ENCODE results near the gene RBMS2.

RBMS2 gene

DNA sequence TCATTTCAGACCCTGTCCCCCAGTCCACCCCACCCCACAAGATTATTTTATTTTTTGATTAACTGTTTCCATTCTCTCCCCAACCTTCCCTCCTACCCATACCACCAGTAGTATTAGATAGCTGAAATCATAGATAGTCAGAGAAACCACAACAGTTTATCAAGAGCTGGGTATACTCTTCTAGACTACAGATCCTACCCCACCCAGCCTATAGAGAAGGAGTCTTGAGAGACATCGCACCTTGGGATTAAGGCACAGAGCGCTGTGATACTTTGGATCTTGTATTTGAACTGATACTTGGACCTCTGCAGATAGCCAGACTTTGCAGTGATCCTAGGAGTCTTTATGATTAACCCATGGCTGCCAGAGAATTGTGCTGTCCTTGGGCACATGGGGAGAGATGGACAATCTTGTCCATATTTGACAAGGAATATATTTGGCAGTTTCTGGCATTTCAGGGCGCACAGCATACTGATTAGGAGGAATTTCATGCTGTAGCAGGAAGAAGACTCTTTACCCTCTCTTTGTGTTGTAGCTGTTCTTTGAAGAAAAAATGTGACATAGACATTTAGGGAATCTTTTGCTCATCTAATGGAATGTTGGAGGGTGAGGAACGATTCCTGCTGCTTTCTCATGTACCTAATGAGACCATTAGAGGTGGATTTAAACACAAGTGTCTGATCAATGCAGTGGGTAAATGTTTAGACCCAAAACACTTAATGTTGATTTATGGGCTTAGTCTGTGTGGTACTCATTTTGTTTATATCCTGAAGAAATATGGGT lies 982 bp downstream of the RBMS2 start:
- TF ChIP-seq, protein P1, sequence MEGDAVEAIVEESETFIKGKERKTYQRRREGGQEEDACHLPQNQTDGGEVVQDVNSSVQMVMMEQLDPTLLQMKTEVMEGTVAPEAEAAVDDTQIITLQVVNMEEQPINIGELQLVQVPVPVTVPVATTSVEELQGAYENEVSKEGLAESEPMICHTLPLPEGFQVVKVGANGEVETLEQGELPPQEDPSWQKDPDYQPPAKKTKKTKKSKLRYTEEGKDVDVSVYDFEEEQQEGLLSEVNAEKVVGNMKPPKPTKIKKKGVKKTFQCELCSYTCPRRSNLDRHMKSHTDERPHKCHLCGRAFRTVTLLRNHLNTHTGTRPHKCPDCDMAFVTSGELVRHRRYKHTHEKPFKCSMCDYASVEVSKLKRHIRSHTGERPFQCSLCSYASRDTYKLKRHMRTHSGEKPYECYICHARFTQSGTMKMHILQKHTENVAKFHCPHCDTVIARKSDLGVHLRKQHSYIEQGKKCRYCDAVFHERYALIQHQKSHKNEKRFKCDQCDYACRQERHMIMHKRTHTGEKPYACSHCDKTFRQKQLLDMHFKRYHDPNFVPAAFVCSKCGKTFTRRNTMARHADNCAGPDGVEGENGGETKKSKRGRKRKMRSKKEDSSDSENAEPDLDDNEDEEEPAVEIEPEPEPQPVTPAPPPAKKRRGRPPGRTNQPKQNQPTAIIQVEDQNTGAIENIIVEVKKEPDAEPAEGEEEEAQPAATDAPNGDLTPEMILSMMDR (IDR thresholded peaks at IDR 0.05; ENCODE audit: insufficient read depth, low read length, poor library complexity, severe bottlenecking) = no peak
- no peak for DNase-seq (ENCODE audit: extremely low read depth, insufficient read length)
- Histone ChIP-seq H3K36me3 (ENCODE audit: control insufficient read depth, insufficient read depth, low read length) (no peaks in the 10 kb centered on the region), H3K4me3 (replicated peaks; ENCODE audit: low read depth, low read length) (peak overlapping the region; percentile 55; the same call in 1 of the 2 replicates), H3K27me3 (replicated peaks; ENCODE audit: control insufficient read depth, insufficient read depth, low read length) (no peaks in the 10 kb centered on the region)

DNA sequence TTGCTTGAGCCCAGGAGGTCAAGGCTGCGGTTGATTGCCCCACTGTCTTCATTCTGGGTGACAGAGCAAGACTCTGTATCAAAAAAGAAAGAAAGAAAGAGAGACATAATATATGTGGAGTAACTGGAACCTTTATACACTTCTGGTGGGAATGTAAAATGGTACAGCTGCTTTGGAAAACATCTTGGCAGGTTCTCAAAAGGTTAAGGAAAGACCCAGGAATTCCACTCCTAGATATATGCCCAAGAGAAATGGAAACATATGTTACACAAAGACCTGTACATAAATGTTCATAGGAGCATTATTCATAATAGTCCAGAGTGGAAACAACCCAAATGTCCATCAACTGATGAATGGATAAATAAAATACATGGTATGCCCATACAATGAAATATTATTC lies 7.2 kb downstream of the RBMS2 start:
- TF ChIP-seq, protein P1 (IDR thresholded peaks at IDR 0.05; ENCODE audit: insufficient read depth, low read length, poor library complexity, severe bottlenecking) = no peak
- no peaks in the 10 kb centered on the region for H3K36me3 ChIP-seq (ENCODE audit: control insufficient read depth, insufficient read depth, low read length)
- no peak overlapping the region for H3K4me3 ChIP-seq (replicated peaks; ENCODE audit: low read depth, low read length)
- DNase-seq (ENCODE audit: extremely low read depth, insufficient read length) = no peak
- H3K27me3 ChIP-seq (replicated peaks; ENCODE audit: control insufficient read depth, insufficient read depth, low read length) = no peaks in the 10 kb centered on the region

DNA sequence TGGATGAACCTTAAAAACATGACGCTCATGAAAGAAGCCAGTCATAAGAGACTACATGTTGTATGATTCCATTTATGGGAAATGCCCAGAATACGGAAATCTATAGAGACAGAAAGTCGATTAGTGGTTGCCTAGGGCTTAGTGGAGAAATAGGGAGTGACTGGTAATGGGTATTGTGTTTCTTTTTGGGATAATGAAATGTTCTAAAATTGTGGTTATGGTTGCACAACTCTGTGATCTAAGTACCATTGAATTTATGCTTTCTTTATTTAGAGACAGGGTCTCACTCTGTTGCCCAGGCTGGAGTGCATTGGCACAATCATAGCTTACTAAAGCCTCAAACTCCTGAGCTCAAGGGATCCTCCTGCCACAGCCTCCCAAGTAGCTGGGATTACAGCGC lies 8.0 kb downstream of the RBMS2 start:
- Histone ChIP-seq H3K36me3 (ENCODE audit: control insufficient read depth, insufficient read depth, low read length) (no peaks in the 10 kb centered on the region), H3K4me3 (replicated peaks; ENCODE audit: low read depth, low read length) (no peak overlapping the region), H3K27me3 (replicated peaks; ENCODE audit: control insufficient read depth, insufficient read depth, low read length) (no peaks in the 10 kb centered on the region)
- no peak for DNase-seq (ENCODE audit: extremely low read depth, insufficient read length)
- TF ChIP-seq, protein P1 (IDR thresholded peaks at IDR 0.05; ENCODE audit: insufficient read depth, low read length, poor library complexity, severe bottlenecking) = no peak

DNA sequence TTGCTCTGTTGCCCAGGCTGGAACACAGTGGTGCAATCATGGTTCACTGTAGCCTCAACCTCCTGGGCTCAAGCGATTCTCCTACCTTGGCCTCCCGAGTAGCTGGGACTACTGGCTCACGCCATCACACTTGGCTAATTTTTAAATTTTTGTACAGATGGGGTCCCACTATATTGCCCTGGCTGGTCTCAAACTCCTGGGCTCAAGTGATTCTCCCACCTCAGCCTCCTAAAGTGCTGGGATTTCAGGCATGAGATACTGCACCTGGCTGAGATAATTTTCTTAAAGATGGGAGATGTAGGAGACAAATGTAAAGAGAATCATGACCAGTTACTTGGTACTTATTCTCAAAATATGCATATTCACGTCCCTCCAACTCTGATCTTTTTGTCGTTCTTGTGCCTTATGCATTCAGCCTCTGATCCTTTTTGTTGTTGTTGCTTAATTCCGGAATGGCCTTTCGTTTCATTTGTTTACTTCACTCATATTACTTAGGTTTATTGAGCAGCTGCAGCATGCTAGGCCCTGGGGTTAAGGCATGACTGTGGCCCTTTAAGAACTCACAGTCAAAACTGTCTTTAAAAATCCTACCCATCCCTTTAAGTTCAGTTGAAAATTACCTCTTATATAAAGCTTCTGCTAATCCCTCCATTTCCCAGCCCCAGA lies 8.9 kb downstream of the RBMS2 start:
- no peak overlapping the region for H3K4me3 ChIP-seq (replicated peaks; ENCODE audit: low read depth, low read length)
- H3K36me3 ChIP-seq (ENCODE audit: control insufficient read depth, insufficient read depth, low read length) = no peaks in the 10 kb centered on the region
- TF ChIP-seq, protein P1 (IDR thresholded peaks at IDR 0.05; ENCODE audit: insufficient read depth, low read length, poor library complexity, severe bottlenecking) = no peak
- H3K27me3 ChIP-seq (replicated peaks; ENCODE audit: control insufficient read depth, insufficient read depth, low read length) = no peaks in the 10 kb centered on the region
- DNase-seq (ENCODE audit: extremely low read depth, insufficient read length) = no peak

DNA sequence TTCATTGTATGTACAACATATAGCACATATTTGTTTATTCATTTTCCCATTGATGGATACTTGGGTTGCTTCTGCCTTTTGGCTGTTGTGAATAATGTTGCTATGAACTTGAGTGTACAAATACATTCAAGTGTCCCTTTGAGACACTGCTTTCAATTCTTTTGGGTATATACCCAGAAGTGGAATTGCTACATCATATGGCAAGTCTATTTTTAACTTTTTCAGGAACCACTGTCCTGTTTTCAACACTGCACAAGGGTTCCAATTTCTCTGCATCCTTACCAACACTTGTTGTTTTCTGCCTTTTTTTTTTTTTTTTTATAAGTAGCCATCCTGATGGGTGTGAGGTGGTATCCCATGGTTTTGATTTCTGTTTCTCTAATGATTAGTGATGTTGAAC lies 15.9 kb downstream of the RBMS2 start:
- H3K27me3 ChIP-seq (replicated peaks; ENCODE audit: control insufficient read depth, insufficient read depth, low read length) = no peaks in the 10 kb centered on the region
- H3K4me3 ChIP-seq (replicated peaks; ENCODE audit: low read depth, low read length) = no peak overlapping the region
- DNase-seq (ENCODE audit: extremely low read depth, insufficient read length) = no peak
- TF ChIP-seq, protein P1 (IDR thresholded peaks at IDR 0.05; ENCODE audit: insufficient read depth, low read length, poor library complexity, severe bottlenecking) = no peak
- no peaks in the 10 kb centered on the region for H3K36me3 ChIP-seq (ENCODE audit: control insufficient read depth, insufficient read depth, low read length)
